GM10266 (cell line): ENCODE results near the gene MRTFA.
A peak's percentile ranks its signal among the peaks of the same experiment; 100 is the strongest.

Experiments used
- DNase-seq: peaks from one replicate; pipeline ENCODE4 v3.0.0; 2012; ENCODE audit errors: extremely low spot score
- CTCF ChIP-seq: IDR thresholded peaks from 2 replicates; pipeline ENCODE4 v1.5.1; 2012; ENCODE audit warnings: mild to moderate bottlenecking, low read depth; ENCODE audit not compliant: control insufficient read depth, insufficient read depth; ENCODE audit errors: missing control alignments

The MRTFA gene

GRCh38 chr22:40636380-40637182, at the start of gene MRTFA:
Gene MRTFA, minus strand, starts transcription at chr22:40636719.
- no peak for TF ChIP-seq CTCF
- DNase-seq: peak; percentile 95

- no peak for DNase-seq
- no peak for TF ChIP-seq CTCF
These were observed 48.9 kb upstream of the MRTFA start for GRCh38 chr22:40685406-40685805.

- TF ChIP-seq CTCF: no peak
- DNase-seq: no peak
These were observed 48.2 kb upstream of the MRTFA start for GRCh38 chr22:40684728-40685127.

- no peak for TF ChIP-seq CTCF
- DNase-seq: no peak
These were observed 44.9 kb upstream of the MRTFA start for GRCh38 chr22:40681451-40681850.

- no peak for DNase-seq
These were observed 44.3 kb upstream of the MRTFA start for GRCh38 chr22:40680819-40681183.

GRCh38 chr22:40679964-40680818, 43.7 kb upstream of the MRTFA start:
- TF ChIP-seq CTCF: no peak
- DNase-seq: no peak

More at GRCh38 chr22:40680819-40681183, 44.3 kb upstream of the MRTFA start:
- TF ChIP-seq CTCF: no peak
